Measurements from ENCODE around the gene CPVL.

CPVL gene

GRCh38 chr7:29090836-29091601 lies 55.3 kb downstream of the CPVL start:
- DNase-seq (ENCODE audit: low read depth), result no peak

- DNase-seq (ENCODE audit: low read depth), result no peak
Measured at GRCh38 chr7:29090151-29090805, 56.1 kb downstream of the CPVL start.

- DNase-seq (ENCODE audit: low read depth), result no peak
Measured at GRCh38 chr7:29087840-29088170, 58.5 kb downstream of the CPVL start.

- no peak for DNase-seq (ENCODE audit: low read depth)
Measured at GRCh38 chr7:29086545-29086944, 59.8 kb downstream of the CPVL start.

GRCh38 chr7:29084832-29085231 lies 61.5 kb downstream of the CPVL start:
- DNase-seq (ENCODE audit: low read depth), result no peak

- DNase-seq (ENCODE audit: low read depth), result no peak
Measured at GRCh38 chr7:29080803-29081202, 65.5 kb downstream of the CPVL start.

- no peak for DNase-seq (ENCODE audit: low read depth)
Measured at GRCh38 chr7:29078311-29079260, 67.8 kb downstream of the CPVL start.

GRCh38 chr7:29077854-29078253 lies 68.5 kb downstream of the CPVL start:
- DNase-seq (ENCODE audit: low read depth), result no peak

- DNase-seq (ENCODE audit: low read depth), result no peak
Measured at GRCh38 chr7:29077176-29077575, 69.2 kb downstream of the CPVL start.

- DNase-seq (ENCODE audit: low read depth), result no peak
Measured at GRCh38 chr7:29076631-29077030, 69.7 kb downstream of the CPVL start.

- no peak for DNase-seq (ENCODE audit: low read depth)
Measured at GRCh38 chr7:29075606-29076005, 70.7 kb downstream of the CPVL start.

GRCh38 chr7:29071203-29071874 lies 75.0 kb downstream of the CPVL start:
- DNase-seq (ENCODE audit: low read depth), result no peak

GRCh38 chr7:29066641-29067040 lies 79.7 kb downstream of the CPVL start:
- DNase-seq (ENCODE audit: low read depth), result no peak

GRCh38 chr7:29065181-29065857 lies 81.0 kb downstream of the CPVL start:
- no peak for DNase-seq (ENCODE audit: low read depth)

GRCh38 chr7:29063872-29064271 lies 82.5 kb downstream of the CPVL start:
- DNase-seq (ENCODE audit: low read depth), result no peak

- no peak for DNase-seq (ENCODE audit: low read depth)
Measured at GRCh38 chr7:29063236-29063635, 83.1 kb downstream of the CPVL start.

- no peak for DNase-seq (ENCODE audit: low read depth)
Measured at GRCh38 chr7:29053105-29053872, 93.0 kb downstream of the CPVL start.

GRCh38 chr7:29046978-29047377 lies 99.4 kb downstream of the CPVL start:
- no peak for DNase-seq (ENCODE audit: low read depth)

GRCh38 chr7:29045258-29046086 lies 100.9 kb downstream of the CPVL start:
- DNase-seq (ENCODE audit: low read depth), result no peak

- no peak for DNase-seq (ENCODE audit: low read depth)
Measured at GRCh38 chr7:29044554-29044953, 101.8 kb downstream of the CPVL start.
